ENCODE results near the gene UNC45A. TPM values are rescaled to one million over a fixed set of nuclear protein-coding genes. Genes with fewer than 3 reads are reported as not detected.
A peak's percentile ranks its signal among the peaks of the same experiment; 100 is the strongest.

The UNC45A gene
- total RNA-seq, 1 experiment from 2014 or later = 75.5 TPM

DNA sequence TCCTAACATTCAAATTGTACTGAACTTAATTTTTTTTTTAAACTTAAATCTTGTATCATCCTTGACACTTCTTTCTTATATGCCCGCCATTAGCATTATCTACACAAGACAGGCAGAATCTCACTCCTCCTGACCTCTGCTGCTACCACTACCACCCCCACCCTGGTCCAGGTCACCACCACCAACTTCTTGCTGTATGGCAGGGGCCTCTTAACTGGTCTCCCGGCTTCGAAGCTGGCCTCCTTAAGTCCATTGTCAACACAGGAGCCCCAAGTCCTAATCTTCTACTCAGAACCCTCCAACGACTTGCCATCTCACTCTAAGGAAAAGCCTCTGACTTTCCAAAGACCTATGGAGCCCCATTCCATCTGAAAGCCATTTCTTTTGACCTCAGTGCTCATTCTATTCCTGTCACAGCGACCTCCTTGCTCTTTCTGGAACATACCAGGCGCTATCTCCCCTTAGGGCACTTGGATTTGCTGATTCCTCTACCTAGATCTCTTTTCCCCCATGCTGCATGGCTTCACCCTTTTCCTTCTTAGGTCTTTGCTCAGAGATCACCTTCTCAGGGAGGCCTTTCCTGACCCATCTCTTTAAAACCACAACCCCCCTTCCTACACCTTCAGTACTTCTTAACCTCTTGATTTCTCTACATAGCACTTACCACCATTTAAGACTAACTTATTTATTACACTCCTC is 56.7 kb downstream of the UNC45A start:
- no peaks in the 10 kb centered on the region for H3K9me3 ChIP-seq (replicated peaks)
- H3K27ac ChIP-seq = no peak overlapping the region
- no peaks in the 10 kb centered on the region for H3K27me3 ChIP-seq (replicated peaks)
- peak in 1 of 2 experiments; percentile 12 for DNase-seq (ENCODE audit: low read depth in 1 of 2, low spot score in 2 of 2)
- no peak overlapping the region for H3K4me3 ChIP-seq
- H3K36me3 ChIP-seq = peaks cover 28% of the 10 kb centered on the region
- H3K4me1 ChIP-seq (replicated peaks) = peaks cover 11% of the 10 kb centered on the region

GRCh38 chr15:90994059-90994416 is 59.0 kb downstream of the UNC45A start:
- DNase-seq (ENCODE audit: low read depth in 1 of 2, low spot score in 2 of 2) = no peak
- Histone ChIP-seq H3K36me3 (peaks cover 41% of the 10 kb centered on the region), H3K4me1 (replicated peaks) (peaks cover 11% of the 10 kb centered on the region), H3K27me3 (replicated peaks) (no peaks in the 10 kb centered on the region), H3K9me3 (replicated peaks) (no peaks in the 10 kb centered on the region), H3K4me3 (peak overlapping the region; percentile 95), H3K27ac (peak overlapping the region; percentile 99)

GRCh38 chr15:90994417-90995311 is 59.6 kb downstream of the UNC45A start, which contains the start of gene PRC1:
TSS of gene PRC1 (minus strand) at chr15:90994535. CDS start at chr15:90994417, 118 bp downstream.
- Histone ChIP-seq H3K27ac (peak within 1 kb of the TSS; percentile 99), H3K9me3 (replicated peaks) (no peaks in the 10 kb centered on the region), H3K36me3 (peaks cover 43% of the 10 kb centered on the region), H3K4me3 (peak within 1 kb of the TSS; percentile 95), H3K4me1 (replicated peaks) (peaks cover 11% of the 10 kb centered on the region), H3K27me3 (replicated peaks) (no peaks in the 10 kb centered on the region)
- DNase-seq (ENCODE audit: low read depth in 1 of 2, low spot score in 2 of 2) = peak; percentile 98 to 99

DNA sequence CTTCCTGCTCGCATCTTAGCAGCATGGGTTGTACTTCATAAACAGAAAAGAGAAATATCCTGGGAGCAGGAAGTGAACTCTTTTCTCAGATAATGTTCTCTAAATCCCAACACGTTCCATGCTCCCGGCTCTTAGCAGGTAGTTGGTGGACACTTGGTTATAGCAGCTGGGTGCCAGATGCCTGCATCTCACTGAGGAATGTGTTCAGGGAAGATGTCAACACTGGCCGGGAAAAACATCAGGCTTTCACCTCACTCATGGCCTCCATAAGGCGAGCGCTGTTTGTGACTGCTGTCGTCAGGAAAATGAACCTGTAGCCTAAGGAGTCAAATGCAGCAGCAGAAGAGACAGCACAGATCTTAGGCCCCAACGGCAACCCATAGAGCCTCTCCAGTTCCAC is 63.7 kb downstream of the UNC45A start:
- no peak overlapping the region for H3K27ac ChIP-seq
- no peak for DNase-seq (ENCODE audit: low read depth in 1 of 2, low spot score in 2 of 2)
- H3K9me3 ChIP-seq (replicated peaks) = no peaks in the 10 kb centered on the region
- H3K4me3 ChIP-seq = no peak overlapping the region
- peaks cover 63% of the 10 kb centered on the region for H3K36me3 ChIP-seq
- peaks cover 8% of the 10 kb centered on the region for H3K4me1 ChIP-seq (replicated peaks)
- no peaks in the 10 kb centered on the region for H3K27me3 ChIP-seq (replicated peaks)

DNA sequence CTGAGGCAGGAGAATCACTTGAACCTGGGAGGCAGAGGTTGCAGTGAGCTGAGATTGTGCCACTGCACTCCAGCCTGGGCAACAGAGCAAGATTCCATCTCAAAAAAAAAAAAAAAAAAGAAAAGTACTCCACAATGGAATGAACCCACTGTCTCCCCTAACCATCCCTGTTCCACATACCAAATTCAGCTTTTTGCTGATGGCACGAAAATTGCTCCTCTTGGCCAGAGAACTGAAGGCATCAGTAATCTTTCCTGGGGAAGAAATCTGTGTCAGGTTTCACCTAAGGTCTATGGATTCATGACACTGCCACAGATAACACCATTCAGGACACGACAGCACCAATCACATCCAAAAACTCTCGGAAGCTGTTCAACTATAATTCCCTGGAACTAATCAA is 66.1 kb downstream of the UNC45A start:
- no peak for DNase-seq (ENCODE audit: low read depth in 1 of 2, low spot score in 2 of 2)
- H3K27me3 ChIP-seq (replicated peaks) = no peaks in the 10 kb centered on the region
- H3K36me3 ChIP-seq = peaks cover 76% of the 10 kb centered on the region
- no peak overlapping the region for H3K27ac ChIP-seq
- H3K4me1 ChIP-seq (replicated peaks) = no peaks in the 10 kb centered on the region
- no peak overlapping the region for H3K4me3 ChIP-seq
- no peaks in the 10 kb centered on the region for H3K9me3 ChIP-seq (replicated peaks)

Other genes with a start within 250 kb of the UNC45A start
- 25.0 and 51.0 TPM in 2 replicates for gene BLM, start 217.9 kb upstream of the UNC45A start, total RNA-seq (2014; rRNA removed; shearing (Covaris generic))
- gene FURIN, start 66.7 kb upstream of the UNC45A start, total RNA-seq (2014; rRNA removed; shearing (Covaris generic)) = 75.0 and 92.8 TPM in 2 replicates
- 0.16 TPM in 1 of 2 replicates, not detected in the other for gene FES, start 50.8 kb upstream of the UNC45A start, total RNA-seq (2014; rRNA removed; shearing (Covaris generic))
- gene MAN2A2, start 32.0 kb upstream of the UNC45A start, total RNA-seq (2014; rRNA removed; shearing (Covaris generic)) = 0.85 and 3.9 TPM in 2 replicates
- gene HDDC3, start 2.7 kb upstream of the UNC45A start, total RNA-seq (2014; rRNA removed; shearing (Covaris generic)) = 4.9 and 10.0 TPM in 2 replicates
- gene RCCD1, start 19.6 kb downstream of the UNC45A start, total RNA-seq (2014; rRNA removed; shearing (Covaris generic)) = 31.2 and 51.3 TPM in 2 replicates
- gene PRC1, start 59.2 kb downstream of the UNC45A start, total RNA-seq (2014; rRNA removed; shearing (Covaris generic)) = 455 and 500 TPM in 2 replicates
- gene VPS33B, start 87.3 kb downstream of the UNC45A start, total RNA-seq (2014; rRNA removed; shearing (Covaris generic)) = 5.4 and 6.0 TPM in 2 replicates
- not detected in 2 replicates for gene SV2B, start 165.0 kb downstream of the UNC45A start, total RNA-seq (2014; rRNA removed; shearing (Covaris generic))

All from SJSA1 (cell line).